MM.1S (cell line): ENCODE data around the gene ST3GAL4.
"Not testable (repeated sequence)": the region's sequence is repeated elsewhere in the genome, so short reads cannot be mapped to it uniquely, and the experiment has no call there.

Experiments
- DNase-seq: peaks from one replicate; pipeline ENCODE4 v3.0.0-alpha.2; 2015
- H2AFZ ChIP-seq: fragments of 300-600 bp; sonication (generic); 2 replicates; pipeline ENCODE4 v1.6.0; 2016; ENCODE audit warnings: antibody characterized with exemption, low read length
- H3F3A ChIP-seq: fragments of 300-600 bp; sonication (generic); 2 replicates; pipeline ENCODE4 v1.6.1; 2016; ENCODE audit warnings: mild to moderate bottlenecking, antibody characterized with exemption, low read length, moderate library complexity, mixed read lengths; ENCODE audit not compliant: insufficient read depth
- H3K27ac ChIP-seq: fragments of 300-600 bp; sonication (generic); 2 replicates; pipeline ENCODE4 v1.5.1; 2016; ENCODE audit warnings: mild to moderate bottlenecking, low read length
- H3K27me3 ChIP-seq: fragments of 300-600 bp; sonication (generic); replicated peaks from 2 replicates; pipeline ENCODE4 v1.6.0; 2016; ENCODE audit warnings: low read length; ENCODE audit not compliant: insufficient read depth
- H3K36me3 ChIP-seq: fragments of 300-600 bp; sonication (generic); replicated peaks from 2 replicates; pipeline ENCODE4 v1.6.1; 2016; ENCODE audit warnings: mild to moderate bottlenecking, low read length, mixed read lengths; ENCODE audit not compliant: insufficient read depth
- H3K4me1 ChIP-seq: fragments of 300-600 bp; sonication (generic); 2 replicates; pipeline ENCODE4 v1.6.1; 2016; ENCODE audit warnings: low read length, mixed read lengths
- H3K4me2 ChIP-seq: fragments of 300-600 bp; sonication (generic); 2 replicates; pipeline ENCODE4 v1.6.0; 2016; ENCODE audit warnings: low read depth, low read length
- H3K4me3 ChIP-seq: fragments of 300-600 bp; sonication (generic); 2 replicates; pipeline ENCODE4 v1.5.1; 2016; ENCODE audit warnings: low read length, mixed read lengths
- H3K79me2 ChIP-seq: fragments of 300-600 bp; sonication (generic); 2 replicates; pipeline ENCODE4 v1.6.1; 2016; ENCODE audit warnings: mixed run types, low read length, mixed read lengths
- H3K9ac ChIP-seq: fragments of 300-600 bp; sonication (generic); 2 replicates; pipeline ENCODE4 v1.6.1; 2016; ENCODE audit warnings: low read length, mixed read lengths
- H3K9me2 ChIP-seq: fragments of 300-600 bp; sonication (generic); replicated peaks from 2 replicates; pipeline ENCODE4 v1.6.1; 2016; ENCODE audit warnings: mild to moderate bottlenecking, low read length, mixed read lengths; ENCODE audit not compliant: insufficient read depth
- H3K9me3 ChIP-seq: fragments of 300-600 bp; sonication (generic); replicated peaks from 2 replicates; pipeline ENCODE4 v1.6.1; 2016; ENCODE audit warnings: mild to moderate bottlenecking, low read length, mixed read lengths; ENCODE audit not compliant: insufficient read depth
- H4K20me1 ChIP-seq: fragments of 300-600 bp; sonication (generic); 2 replicates; pipeline ENCODE4 v1.6.1; 2016; ENCODE audit warnings: mild to moderate bottlenecking, low read length, moderate library complexity, mixed read lengths; ENCODE audit not compliant: insufficient read depth
- EZH2 ChIP-seq: fragments of 300-600 bp; sonication (generic); optimal IDR thresholded peaks from 2 replicates; pipeline ENCODE3; 2017; ENCODE audit warnings: low read depth, mild to moderate bottlenecking, antibody characterized with exemption, low read length, mixed read lengths
- EZH2phosphoT487 ChIP-seq: fragments of 300-600 bp; sonication (generic); IDR thresholded peaks from 2 replicates; pipeline ENCODE4 v1.6.1; 2018; ENCODE audit warnings: antibody characterized with exemption, low read length
- TF ChIP-seq, protein P1 (sequence below): fragments of 300-600 bp; sonication (generic); IDR thresholded peaks from 2 replicates; pipeline ENCODE4 v1.5.1; 2016; ENCODE audit warnings: antibody characterized with exemption, low read length, mixed read lengths

Gene ST3GAL4

DNA sequence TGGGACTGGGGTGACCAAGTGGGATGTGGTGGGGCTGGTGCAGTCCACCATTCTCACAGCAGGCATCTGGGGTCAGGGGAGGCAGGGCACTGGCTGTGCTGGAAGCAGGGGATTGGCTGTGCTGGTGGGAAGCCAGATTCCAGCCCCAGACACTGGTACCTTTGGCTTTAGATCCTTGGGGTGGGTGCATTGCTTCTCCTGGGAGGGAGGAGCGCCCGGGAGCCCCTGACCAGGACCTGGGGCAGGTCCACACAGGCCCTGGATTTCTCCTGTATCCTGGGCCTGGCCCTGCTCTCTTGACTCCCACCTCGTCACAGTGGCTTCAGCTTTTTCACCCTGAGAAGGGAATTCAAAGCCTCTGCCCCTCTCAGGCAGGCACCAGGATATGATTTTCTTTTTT is 38.5 kb downstream of the ST3GAL4 start:
- TF ChIP-seq, protein P1, sequence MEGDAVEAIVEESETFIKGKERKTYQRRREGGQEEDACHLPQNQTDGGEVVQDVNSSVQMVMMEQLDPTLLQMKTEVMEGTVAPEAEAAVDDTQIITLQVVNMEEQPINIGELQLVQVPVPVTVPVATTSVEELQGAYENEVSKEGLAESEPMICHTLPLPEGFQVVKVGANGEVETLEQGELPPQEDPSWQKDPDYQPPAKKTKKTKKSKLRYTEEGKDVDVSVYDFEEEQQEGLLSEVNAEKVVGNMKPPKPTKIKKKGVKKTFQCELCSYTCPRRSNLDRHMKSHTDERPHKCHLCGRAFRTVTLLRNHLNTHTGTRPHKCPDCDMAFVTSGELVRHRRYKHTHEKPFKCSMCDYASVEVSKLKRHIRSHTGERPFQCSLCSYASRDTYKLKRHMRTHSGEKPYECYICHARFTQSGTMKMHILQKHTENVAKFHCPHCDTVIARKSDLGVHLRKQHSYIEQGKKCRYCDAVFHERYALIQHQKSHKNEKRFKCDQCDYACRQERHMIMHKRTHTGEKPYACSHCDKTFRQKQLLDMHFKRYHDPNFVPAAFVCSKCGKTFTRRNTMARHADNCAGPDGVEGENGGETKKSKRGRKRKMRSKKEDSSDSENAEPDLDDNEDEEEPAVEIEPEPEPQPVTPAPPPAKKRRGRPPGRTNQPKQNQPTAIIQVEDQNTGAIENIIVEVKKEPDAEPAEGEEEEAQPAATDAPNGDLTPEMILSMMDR: no peak
- TF ChIP-seq EZH2 (no peak), EZH2phosphoT487 (no peak)
- DNase-seq: no peak
- Histone ChIP-seq H3K27ac (no peak overlapping the region), H3K36me3 (no peaks in the 10 kb centered on the region), H3K27me3 (no peaks in the 10 kb centered on the region), H3K4me1 (no peaks in the 10 kb centered on the region), H3K4me2 (no peak overlapping the region), H3K9me2 (no peaks in the 10 kb centered on the region), H3K9me3 (no peaks in the 10 kb centered on the region), H3K79me2 (no peaks in the 10 kb centered on the region), H2AFZ (no peak overlapping the region), H4K20me1 (no peaks in the 10 kb centered on the region), H3K4me3 (no peak overlapping the region), H3K9ac (no peak overlapping the region), H3F3A (no peaks in the 10 kb centered on the region)

DNA sequence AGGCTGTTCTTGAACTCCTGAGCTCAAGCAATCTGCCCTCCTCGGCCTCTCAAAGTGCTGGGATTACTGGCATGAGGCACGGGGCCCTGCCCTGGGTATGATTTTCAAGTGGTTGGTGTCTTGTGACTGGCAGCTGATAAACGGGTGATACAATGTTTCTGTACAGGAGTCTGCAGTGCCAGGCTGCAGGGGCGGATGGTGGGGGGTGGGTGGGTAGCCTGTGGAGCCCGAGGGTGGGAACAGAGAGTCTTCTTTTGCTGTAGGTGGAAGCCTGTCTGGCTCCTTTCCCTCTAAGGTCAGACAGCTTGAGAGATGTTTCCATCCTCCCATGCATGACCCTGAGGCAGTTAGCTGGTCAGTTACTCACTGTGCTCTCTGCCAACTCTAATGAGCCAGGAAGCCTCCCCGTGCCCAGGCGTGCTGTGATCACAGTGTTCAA is 39.2 kb downstream of the ST3GAL4 start:
- not testable (repeated sequence) for H3K36me3 ChIP-seq, H3K27me3 ChIP-seq, H3K9me3 ChIP-seq, H3F3A ChIP-seq, H2AFZ ChIP-seq, H3K4me1 ChIP-seq, H3K79me2 ChIP-seq, H3K9ac ChIP-seq, H3K4me2 ChIP-seq, H4K20me1 ChIP-seq, DNase-seq, H3K9me2 ChIP-seq, H3K27ac ChIP-seq, H3K4me3 ChIP-seq

DNA sequence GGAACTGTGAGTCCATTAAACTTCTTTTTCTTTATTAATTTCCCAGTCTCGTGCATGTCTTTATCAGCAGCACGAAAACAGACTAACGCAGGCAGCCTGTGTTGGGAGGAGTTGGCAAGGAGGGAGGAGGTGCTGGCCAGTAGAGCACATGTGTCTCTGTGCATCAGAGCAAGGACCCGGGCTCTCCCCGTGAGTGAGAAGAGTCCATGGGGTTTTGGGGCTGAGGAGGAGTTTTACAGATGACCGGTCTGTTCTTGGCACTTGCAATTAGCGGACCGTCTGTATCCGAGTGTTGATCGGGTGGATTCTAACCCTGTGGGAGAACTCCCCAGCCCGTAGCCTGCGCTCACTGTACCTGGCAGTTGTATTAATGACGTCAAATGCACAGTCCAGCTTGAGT is 40.3 kb downstream of the ST3GAL4 start:
- not testable (repeated sequence) for H3K4me2 ChIP-seq, H3K9me3 ChIP-seq, H3K27ac ChIP-seq, H3K4me1 ChIP-seq, H3K79me2 ChIP-seq, DNase-seq, H3K4me3 ChIP-seq, H3K36me3 ChIP-seq, H3K9ac ChIP-seq, H3K27me3 ChIP-seq, H3F3A ChIP-seq, H4K20me1 ChIP-seq, H3K9me2 ChIP-seq, H2AFZ ChIP-seq

DNA sequence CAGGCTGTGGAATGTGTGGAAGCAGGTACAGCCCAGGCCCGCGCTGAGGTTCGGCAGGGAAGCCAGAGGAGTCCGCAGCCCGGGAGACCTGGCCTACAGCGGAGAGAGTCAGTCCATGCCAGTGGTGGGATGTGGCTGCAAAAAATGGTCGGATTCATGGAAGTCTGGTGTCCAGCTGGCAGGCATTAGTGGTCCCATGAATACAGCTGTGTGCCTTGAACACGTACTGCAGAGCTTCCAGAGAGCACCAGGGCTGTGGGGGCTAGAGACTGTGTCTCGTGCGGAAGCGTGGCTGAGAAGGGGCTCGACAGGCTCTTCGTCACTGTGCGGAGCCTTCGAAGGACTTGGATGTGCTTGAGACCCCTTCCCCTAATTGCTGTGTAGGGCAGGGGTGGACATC is 40.8 kb downstream of the ST3GAL4 start:
- H2AFZ ChIP-seq, H3K4me3 ChIP-seq, DNase-seq, H4K20me1 ChIP-seq, H3K79me2 ChIP-seq, H3K36me3 ChIP-seq, H3K9ac ChIP-seq, H3F3A ChIP-seq, H3K9me2 ChIP-seq, H3K4me1 ChIP-seq, H3K27ac ChIP-seq, H3K9me3 ChIP-seq, H3K27me3 ChIP-seq, H3K4me2 ChIP-seq: not testable (repeated sequence)

DNA sequence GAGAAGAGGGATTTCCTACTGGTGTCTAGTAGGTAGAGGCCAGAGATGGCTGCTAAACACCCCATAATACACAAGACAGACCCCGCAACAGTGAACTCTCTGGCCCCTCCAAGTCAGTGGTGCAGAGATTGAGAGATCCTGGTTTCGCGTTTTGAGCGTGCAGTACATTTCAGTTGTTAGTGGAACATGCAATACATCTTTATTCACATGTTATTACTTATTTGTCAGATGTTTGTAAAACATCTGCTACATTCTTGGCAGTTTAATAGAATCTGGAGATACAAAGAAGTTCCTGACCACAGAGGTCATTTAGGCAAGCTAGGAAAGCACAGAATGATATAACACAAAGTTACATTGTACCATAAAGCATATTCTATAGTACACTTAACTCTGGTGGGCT is 41.5 kb downstream of the ST3GAL4 start:
- Histone ChIP-seq H3K4me2 (no peak overlapping the region), H3F3A (no peaks in the 10 kb centered on the region), H3K9ac (no peak overlapping the region), H4K20me1 (no peaks in the 10 kb centered on the region), H3K79me2 (no peaks in the 10 kb centered on the region), H3K27me3 (no peaks in the 10 kb centered on the region), H3K9me2 (no peaks in the 10 kb centered on the region), H3K9me3 (no peaks in the 10 kb centered on the region), H3K4me1 (no peaks in the 10 kb centered on the region), H3K36me3 (no peaks in the 10 kb centered on the region), H3K4me3 (no peak overlapping the region), H2AFZ (no peak overlapping the region), H3K27ac (no peak overlapping the region)
- TF ChIP-seq EZH2: no peak
- no peak for TF ChIP-seq EZH2phosphoT487
- TF ChIP-seq, protein P1: no peak
- no peak for DNase-seq
